Activated CD8-positive, alpha-beta T cell treated with anti-CD3 and anti-CD28 coated beads for 36 hours (primary cell): Measurements from ENCODE around the gene PMF1. TPM values are rescaled to one million over a fixed set of nuclear protein-coding genes. Genes with fewer than 3 reads are reported as not detected.

Experiments
- ATAC-seq: fragments of 200-7000 bp; cut with Tn5 transposase; one replicate; pipeline ENCODE4 v1.10.0; 2021; ENCODE audit warnings: mild to moderate bottlenecking, moderate library complexity
- CTCF ChIA-PET: fragments of 350-600 bp; sonication (Branson Sonifier 250); formaldehyde crosslinking; loops from one replicate; lab custom pipeline; 2021; ENCODE audit warnings: antibody characterized with exemption; lab: Charles Lee
- POLR2A ChIA-PET: fragments of 350-600 bp; sonication (Branson Sonifier 250); formaldehyde crosslinking; loops from one replicate; lab custom pipeline; 2021; ENCODE audit warnings: antibody characterized with exemption; lab: Charles Lee
- DNase-seq: peaks from one replicate; pipeline ENCODE4 v3.0.0-alpha.2; 2020
- H3K27ac Mint-ChIP-seq: one replicate; pipeline ENCODE4 v1.8.0; 2021; ENCODE audit warnings: mild to moderate bottlenecking, mixed read lengths
- H3K27me3 Mint-ChIP-seq: one replicate; pipeline ENCODE4 v1.8.0; 2021; ENCODE audit warnings: mixed read lengths
- H3K36me3 Mint-ChIP-seq: one replicate; pipeline ENCODE4 v1.8.0; 2021; ENCODE audit warnings: low read depth, mixed read lengths
- H3K4me1 Mint-ChIP-seq: one replicate; pipeline ENCODE4 v1.8.0; 2021; ENCODE audit warnings: low read depth, mixed read lengths
- H3K4me3 Mint-ChIP-seq: one replicate; pipeline ENCODE4 v1.8.0; 2021; ENCODE audit warnings: mild to moderate bottlenecking, moderate library complexity, mixed read lengths
- H3K9me3 Mint-ChIP-seq: one replicate; pipeline ENCODE4 v1.8.0; 2021; ENCODE audit warnings: mixed read lengths
- CTCF ChIP-seq: fragments of 200-600 bp; IDR thresholded peaks from one replicate; pipeline ENCODE4 v1.8.0; 2022; ENCODE audit warnings: antibody characterized with exemption, mild to moderate bottlenecking
- intact Hi-C: fragments of 100-400 bp; cut with micrococcal nuclease; formaldehyde crosslinking; loops from one replicate; pipeline ENCODE4 v1.10.0; 2022
- total RNA-seq, 2 experiments: library from RNA; stranded (reverse); gene quantifications; one replicate each; pipeline ENCODE4 v1.2.3, GENCODE V29; 2021

PMF1 gene
- total RNA-seq, 2 experiments from 2014 or later, result 89.4 to 93.7 TPM

DNA sequence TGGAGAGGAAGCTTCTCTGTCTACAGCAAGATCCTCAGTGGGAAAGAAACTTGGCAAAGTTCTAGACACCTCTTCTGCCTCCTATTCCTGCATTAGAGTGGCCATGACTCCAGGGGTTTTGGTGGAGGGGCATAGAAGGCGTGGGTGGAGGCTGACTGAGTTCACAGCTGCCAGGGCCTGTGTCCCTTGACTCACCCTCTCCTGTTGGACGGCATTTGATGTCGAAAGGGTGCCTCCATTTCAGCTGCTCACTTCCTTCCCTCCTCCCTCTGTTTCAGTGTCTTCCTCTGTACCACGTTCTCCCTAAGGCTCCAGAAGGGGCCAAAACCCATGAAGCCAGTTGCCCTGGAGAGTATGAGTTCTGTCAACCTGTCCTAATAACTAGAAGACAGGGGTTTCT, 72.0 kb downstream of the PMF1 start:
- Mint-ChIP-seq H3K27me3 (no peaks in the 10 kb centered on the region), H3K4me1 (peaks cover 30% of the 10 kb centered on the region), H3K9me3 (no peaks in the 10 kb centered on the region), H3K36me3 (peaks cover 20% of the 10 kb centered on the region), H3K4me3 (no peak overlapping the region), H3K27ac (peak overlapping the region; percentile 25)
- DNase-seq, result no peak
- ATAC-seq, result no peak
- POLR2A ChIA-PET, result interaction anchor here (0.9 to 5.1 kb wide), 7 partner anchors 9 to 148 kb away, joined by 3 to 50 read pairs (median 5); no protein-coding TSS in a partner anchor
- no peak for TF ChIP-seq CTCF
- CTCF ChIA-PET, result interaction anchor here (1.3 to 6.1 kb wide), 3 partner anchors 35 to 52 kb away, joined by 3 to 24 read pairs (median 4); partner anchors contain the start of gene CCT3
- intact Hi-C loops, result no loop called here

DNA sequence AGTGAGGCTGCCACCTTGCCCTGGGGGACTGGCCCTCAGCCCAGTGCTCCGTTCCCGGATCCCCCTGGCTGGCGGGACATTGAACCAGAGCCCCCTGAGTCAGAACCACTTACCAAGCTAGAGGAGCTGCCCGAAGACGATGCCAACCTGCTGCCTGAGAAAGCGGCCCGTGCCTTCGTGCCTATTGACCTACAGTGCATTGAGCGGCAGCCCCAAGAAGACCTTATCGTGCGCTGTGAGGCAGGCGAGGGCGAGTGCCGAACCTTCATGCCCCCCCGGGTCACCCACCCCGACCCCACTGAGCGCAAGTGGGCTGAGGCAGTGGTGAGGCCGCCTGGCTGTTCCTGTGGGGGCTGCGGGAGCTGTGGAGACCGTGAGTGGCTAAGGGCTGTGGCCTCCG, 72.6 kb downstream of the PMF1 start:
- ATAC-seq, result no peak
- Mint-ChIP-seq H3K4me1 (peaks cover 24% of the 10 kb centered on the region), H3K9me3 (no peaks in the 10 kb centered on the region), H3K36me3 (peaks cover 15% of the 10 kb centered on the region), H3K27me3 (no peaks in the 10 kb centered on the region), H3K4me3 (no peak overlapping the region), H3K27ac (no peak overlapping the region)
- TF ChIP-seq CTCF, result no peak
- intact Hi-C loops, result no loop called here
- CTCF ChIA-PET, result interaction anchor here (1.3 kb wide), 1 partner anchor 34 kb away, joined by 3 read pairs; no protein-coding TSS in a partner anchor
- DNase-seq, result no peak
- POLR2A ChIA-PET, result interaction anchor here (1.6 kb wide), 1 partner anchor 8 kb away, joined by 7 read pairs; no protein-coding TSS in a partner anchor

DNA sequence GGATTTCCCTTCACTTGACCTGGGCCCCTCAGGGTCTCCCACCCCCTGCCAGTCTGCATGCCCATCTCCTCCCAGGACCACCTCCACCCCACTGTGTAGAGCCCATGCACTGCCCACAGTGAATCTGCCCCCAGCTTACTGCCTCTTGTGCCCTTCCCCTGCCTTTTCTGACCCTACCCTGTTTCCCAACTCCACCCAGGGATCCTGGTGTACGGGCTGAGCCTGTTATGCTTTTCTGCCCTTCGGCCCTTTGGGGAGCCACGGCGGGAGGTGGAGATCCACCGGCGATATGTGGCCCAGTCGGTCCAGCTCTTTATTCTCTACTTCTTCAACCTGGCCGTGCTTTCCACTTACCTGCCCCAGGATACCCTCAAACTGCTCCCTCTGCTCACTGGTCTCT, 73.3 kb downstream of the PMF1 start:
- POLR2A ChIA-PET, result interaction anchor here (1.5 kb wide), 1 partner anchor 15 kb away, joined by 3 read pairs; no protein-coding TSS in a partner anchor
- Mint-ChIP-seq H3K27me3 (no peaks in the 10 kb centered on the region), H3K9me3 (no peaks in the 10 kb centered on the region), H3K36me3 (peaks cover 15% of the 10 kb centered on the region), H3K4me3 (no peak overlapping the region), H3K4me1 (peaks cover 18% of the 10 kb centered on the region), H3K27ac (no peak overlapping the region)
- TF ChIP-seq CTCF, result no peak
- ATAC-seq (no peak), DNase-seq (no peak)
- intact Hi-C loops, result no loop called here
- CTCF ChIA-PET, result no interaction called here

Other genes starting within 250 kb of the PMF1 start
- 100 to 1,000 TPM; 147 to 150 TPM for gene ARHGEF2, start 234.5 kb upstream of the PMF1 start, total RNA-seq
- 100 to 1,000 TPM; 148 to 150 TPM for gene SSR2, start 192.1 kb upstream of the PMF1 start, total RNA-seq
- gene UBQLN4, start 159.2 kb upstream of the PMF1 start, total RNA-seq, result 10 to 100 TPM; 36.9 to 39.8 TPM
- gene LAMTOR2, start 158.2 kb upstream of the PMF1 start, total RNA-seq, result 10 to 100 TPM; 48.9 to 49.4 TPM
- under 1 TPM; 0.49 to 0.63 TPM for gene RAB25, start 151.8 kb upstream of the PMF1 start, total RNA-seq
- gene MEX3A, start 130.5 kb upstream of the PMF1 start, total RNA-seq, result under 1 TPM; 0.45 to 0.83 TPM
- gene LMNA, start 98.3 kb upstream of the PMF1 start, total RNA-seq, result 10 to 100 TPM; 51.8 to 56.6 TPM
- 10 to 100 TPM; 23.8 to 24.7 TPM for gene SEMA4A, start 59.4 kb upstream of the PMF1 start, total RNA-seq
- gene SLC25A44, start 18.9 kb upstream of the PMF1 start, total RNA-seq, result 10 to 100 TPM; 41.9 to 43.0 TPM
- 1 to 10 TPM; 2.2 to 2.5 TPM for gene BGLAP, start 29.2 kb downstream of the PMF1 start, total RNA-seq
- 1 to 10 TPM; 4.7 to 5.0 TPM for gene PAQR6, start 35.0 kb downstream of the PMF1 start, total RNA-seq
- gene SMG5, start 69.8 kb downstream of the PMF1 start, total RNA-seq, result 10 to 100 TPM; 70.3 to 70.7 TPM
- 1 to 10 TPM; 8.0 to 8.2 TPM for gene TMEM79, start 71.3 kb downstream of the PMF1 start, total RNA-seq
- 10 to 100 TPM in 1 of 2 experiments, 1 to 10 TPM in 1; 9.3 to 11.3 TPM for gene GLMP, start 82.7 kb downstream of the PMF1 start, total RNA-seq
- under 1 TPM in 1 of 2 experiments, not detected in 1; 0.43 TPM for gene VHLL, start 86.3 kb downstream of the PMF1 start, total RNA-seq
- 100 to 1,000 TPM; 379 to 388 TPM for gene CCT3, start 125.3 kb downstream of the PMF1 start, total RNA-seq
- under 1 TPM in 1 of 2 experiments, not detected in 1; 0.72 TPM for gene TSACC, start 125.5 kb downstream of the PMF1 start, total RNA-seq
- gene RHBG, start 156.2 kb downstream of the PMF1 start, total RNA-seq, result not detected